Chondrocyte (in vitro differentiated cells): ENCODE data around the gene SLC43A3. TPM values are rescaled to one million over a fixed set of nuclear protein-coding genes. Genes with fewer than 3 reads are reported as not detected.

Experiments used
- DNase-seq: peaks from one replicate; pipeline ENCODE4 v3.0.0; 2021; ENCODE audit warnings: mixed read lengths, low spot score
- H3K27ac Mint-ChIP-seq: one replicate; pipeline ENCODE4 v1.8.0; 2021; ENCODE audit warnings: mild to moderate bottlenecking, moderate library complexity, mixed read lengths; ENCODE audit not compliant: unreplicated experiment
- H3K27me3 Mint-ChIP-seq: 2 replicates; pipeline ENCODE4 v1.8.0; 2021; ENCODE audit warnings: low read depth, mixed read lengths
- H3K36me3 Mint-ChIP-seq: 2 replicates; pipeline ENCODE4 v1.8.0; 2021; ENCODE audit warnings: low read depth, mixed read lengths
- H3K4me1 Mint-ChIP-seq: 2 replicates; pipeline ENCODE4 v1.8.0; 2021; ENCODE audit warnings: low read depth, mild to moderate bottlenecking, mixed read lengths
- H3K4me3 Mint-ChIP-seq: one replicate; pipeline ENCODE4 v1.8.0; 2021; ENCODE audit warnings: mild to moderate bottlenecking, moderate library complexity, mixed read lengths; ENCODE audit not compliant: unreplicated experiment
- H3K9me3 Mint-ChIP-seq: 2 replicates; pipeline ENCODE4 v1.8.0; 2021; ENCODE audit warnings: low read depth, mixed read lengths
- CTCF ChIP-seq: fragments of 200-600 bp; sonication (generic); IDR thresholded peaks from 2 replicates; pipeline ENCODE4 v1.5.0; 2021; ENCODE audit warnings: antibody characterized with exemption, mild to moderate bottlenecking, moderate library complexity
- total RNA-seq: library from RNA; stranded (reverse); gene quantifications from 3 replicates; pipeline ENCODE4 v1.2.1, GENCODE V29; 2021

SLC43A3 gene
- total RNA-seq, 1 donor from 2014 or later = 12.4 TPM

GRCh38 chr11:57438345-57439285 is 11.7 kb upstream of the SLC43A3 start:
- Mint-ChIP-seq H3K9me3 (no peaks in the 10 kb centered on the region), H3K27me3 (no peaks in the 10 kb centered on the region), H3K36me3 (no peaks in the 10 kb centered on the region), H3K4me1 (peaks cover 9% of the 10 kb centered on the region), H3K4me3 (no peak overlapping the region), H3K27ac (no peak overlapping the region)
- TF ChIP-seq CTCF = no peak
- DNase-seq = no peak

GRCh38 chr11:57436031-57436430 is 9.1 kb upstream of the SLC43A3 start:
- Mint-ChIP-seq H3K4me3 (no peak overlapping the region), H3K4me1 (peaks cover 19% of the 10 kb centered on the region), H3K36me3 (no peaks in the 10 kb centered on the region), H3K27ac (no peak overlapping the region), H3K27me3 (no peaks in the 10 kb centered on the region), H3K9me3 (no peaks in the 10 kb centered on the region)
- TF ChIP-seq CTCF = no peak
- DNase-seq = no peak

GRCh38 chr11:57434640-57435546 is 8.0 kb upstream of the SLC43A3 start:
- Mint-ChIP-seq H3K4me1 (peaks cover 19% of the 10 kb centered on the region), H3K36me3 (no peaks in the 10 kb centered on the region), H3K4me3 (no peak overlapping the region), H3K27ac (no peak overlapping the region), H3K27me3 (peaks cover 1% of the 10 kb centered on the region), H3K9me3 (no peaks in the 10 kb centered on the region)
- no peak for DNase-seq
- TF ChIP-seq CTCF = no peak

- Mint-ChIP-seq H3K4me1 (peaks cover 22% of the 10 kb centered on the region), H3K27ac (no peak overlapping the region), H3K27me3 (peaks cover 2% of the 10 kb centered on the region), H3K36me3 (no peaks in the 10 kb centered on the region), H3K4me3 (no peak overlapping the region), H3K9me3 (no peaks in the 10 kb centered on the region)
- no peak for TF ChIP-seq CTCF
- DNase-seq = no peak
Observed at GRCh38 chr11:57432714-57433163, 5.8 kb upstream of the SLC43A3 start.

GRCh38 chr11:57432149-57432561 is 5.2 kb upstream of the SLC43A3 start:
- no peaks in the 10 kb centered on the region for H3K36me3 Mint-ChIP-seq
- H3K4me3 Mint-ChIP-seq = no peak overlapping the region
- DNase-seq = no peak
- H3K27ac Mint-ChIP-seq = no peak overlapping the region
- no peak for TF ChIP-seq CTCF
- peaks cover 28% of the 10 kb centered on the region for H3K4me1 Mint-ChIP-seq
- peaks cover 2% of the 10 kb centered on the region for H3K27me3 Mint-ChIP-seq
- H3K9me3 Mint-ChIP-seq = no peaks in the 10 kb centered on the region
